Activated CD4-positive, alpha-beta T cell treated with anti-CD3 and anti-CD28 coated beads, Interleukin-2, amount 50 U/mL, for 48 hours (primary cell): ENCODE measurements around the gene TMEM215.
"Not testable (repeated sequence)": the region's sequence is repeated elsewhere in the genome, so short reads cannot be mapped to it uniquely, and the experiment has no call there.

Experiments
- DNase-seq, 2 experiments: peaks; one replicate each; pipeline ENCODE4 v3.0.0-alpha.2; 2020

Gene TMEM215

DNA sequence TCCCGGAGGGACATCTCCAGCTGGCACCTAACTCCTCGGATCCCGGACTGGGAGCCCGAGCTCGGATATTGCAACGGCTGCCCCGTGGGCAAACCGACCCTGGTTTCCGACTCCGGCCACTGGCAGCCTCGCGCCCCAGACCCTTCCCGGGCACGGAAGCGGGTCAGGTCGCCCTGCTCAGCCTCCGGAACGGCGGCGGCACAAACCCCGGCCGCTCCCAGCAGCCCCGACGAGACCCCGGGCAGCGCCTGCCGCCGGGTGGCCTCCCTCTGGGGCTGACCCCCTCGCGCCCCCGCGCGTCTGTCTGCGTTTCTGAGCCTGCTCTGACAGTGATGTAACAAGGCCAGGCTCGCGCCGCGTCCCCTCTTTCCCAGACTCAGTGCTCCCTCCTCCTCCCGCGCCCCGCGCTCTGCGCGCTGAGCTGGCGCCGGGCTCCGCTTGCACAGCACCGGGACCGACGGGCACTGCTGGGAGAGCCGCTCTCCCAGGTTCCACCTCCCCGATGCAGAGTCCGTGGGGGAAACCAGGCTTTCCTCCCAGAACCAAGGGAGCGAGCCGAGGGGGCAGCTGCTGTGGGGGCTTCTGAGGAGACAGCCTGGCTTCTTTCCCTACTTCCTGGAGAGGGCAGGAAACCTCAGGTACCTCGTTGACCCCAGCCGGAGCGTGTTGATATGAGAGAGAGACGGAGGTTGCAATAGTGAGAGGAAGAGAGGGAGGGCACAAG is at the start of gene TMEM215:
TSS of gene TMEM215 (plus strand) at position 373 of the 724 bp plus-strand sequence. CDS start 644 bp downstream, outside the sequence.
- DNase-seq = no peak

GRCh38 chr9:32735476-32735875 is 47.9 kb upstream of the TMEM215 start:
- DNase-seq = no peak

GRCh38 chr9:32737378-32737777 is 46.0 kb upstream of the TMEM215 start:
- no peak for DNase-seq

GRCh38 chr9:32738501-32739172 is 44.7 kb upstream of the TMEM215 start:
- no peak for DNase-seq

DNA sequence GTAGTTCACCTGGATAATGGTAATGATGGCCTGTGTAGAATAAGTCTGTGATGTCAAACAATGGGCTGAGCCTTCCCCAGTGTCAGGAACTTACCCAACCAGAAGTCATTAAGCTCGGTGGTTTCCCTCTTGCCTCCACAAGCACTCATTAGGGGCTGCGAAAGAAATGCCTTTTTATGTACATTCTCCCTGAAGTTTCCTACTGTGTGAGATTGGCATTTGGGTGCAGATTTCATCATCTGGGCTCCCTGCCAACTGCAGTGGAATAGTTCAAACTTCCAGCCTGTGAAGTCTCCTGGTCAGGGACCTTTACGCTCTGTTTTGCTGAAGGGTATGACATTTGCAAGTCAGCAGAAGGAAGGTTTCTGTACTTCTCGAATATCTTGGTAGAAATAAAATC is 41.6 kb upstream of the TMEM215 start:
- no peak for DNase-seq

- DNase-seq = no peak
Measured at GRCh38 chr9:32742296-32742695, 41.0 kb upstream of the TMEM215 start.

- DNase-seq = no peak
Measured at GRCh38 chr9:32748013-32748412, 35.3 kb upstream of the TMEM215 start.

DNA sequence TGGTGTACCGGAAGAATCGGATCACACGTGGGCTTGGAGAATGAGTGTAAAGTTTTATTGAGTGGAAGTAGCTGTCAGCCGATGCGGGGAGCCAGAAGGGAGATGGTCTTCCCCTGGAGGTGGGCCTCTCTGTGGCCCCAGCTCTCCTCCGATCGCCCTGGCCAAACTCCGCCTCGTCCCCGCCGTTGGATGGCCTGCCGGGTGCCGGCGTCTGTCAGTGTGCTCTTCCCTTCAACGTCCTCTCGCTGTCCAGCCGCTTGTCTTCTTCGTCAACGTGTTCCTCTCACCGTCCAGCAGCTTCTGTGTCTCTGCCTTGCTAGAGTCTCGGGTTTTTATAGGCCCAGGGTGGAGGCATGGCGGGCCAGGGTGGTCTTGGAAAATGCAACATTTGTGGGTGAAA is 27.6 kb upstream of the TMEM215 start:
- no peak for DNase-seq

DNA sequence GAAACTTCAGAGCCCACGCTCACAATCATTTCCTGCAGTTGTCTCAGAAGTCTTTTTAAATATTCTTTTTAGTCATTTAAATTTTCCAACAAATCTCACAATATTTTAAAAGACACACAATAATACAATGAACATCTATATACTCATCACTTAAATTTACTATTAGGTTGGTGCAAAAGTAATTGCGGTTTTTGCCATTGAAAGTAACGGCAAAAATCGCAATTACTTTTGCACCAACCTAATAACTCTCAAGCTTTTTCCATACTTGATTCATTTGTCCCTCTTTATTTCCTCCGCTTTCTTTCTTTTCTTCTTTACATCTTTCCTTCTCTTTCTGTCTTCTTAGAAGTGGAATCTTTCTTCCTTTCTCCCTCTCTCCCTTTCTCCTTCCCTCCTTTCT is 19.2 kb upstream of the TMEM215 start:
- no peak for DNase-seq

GRCh38 chr9:32775283-32775682 is 8.1 kb upstream of the TMEM215 start:
- no peak for DNase-seq

DNA sequence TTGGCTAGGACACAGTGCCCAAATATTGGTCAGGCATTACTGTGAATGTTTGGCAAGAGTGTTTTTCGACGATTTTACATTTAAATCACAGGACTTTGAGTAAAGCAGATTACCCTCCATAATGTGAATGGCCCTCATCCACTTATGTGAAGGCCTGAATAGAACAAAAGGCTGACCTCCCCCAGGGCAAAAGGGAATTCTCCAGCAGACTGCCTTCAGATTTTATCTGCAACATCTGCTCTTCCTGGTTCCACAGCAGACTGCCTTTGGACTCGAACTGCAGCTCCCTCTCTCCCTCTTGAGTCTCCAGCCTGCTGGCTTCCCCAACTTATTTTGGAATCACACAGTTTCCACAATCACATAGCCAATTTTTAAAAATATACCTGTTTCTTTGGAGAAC is 7.1 kb upstream of the TMEM215 start:
- no peak for DNase-seq

DNA sequence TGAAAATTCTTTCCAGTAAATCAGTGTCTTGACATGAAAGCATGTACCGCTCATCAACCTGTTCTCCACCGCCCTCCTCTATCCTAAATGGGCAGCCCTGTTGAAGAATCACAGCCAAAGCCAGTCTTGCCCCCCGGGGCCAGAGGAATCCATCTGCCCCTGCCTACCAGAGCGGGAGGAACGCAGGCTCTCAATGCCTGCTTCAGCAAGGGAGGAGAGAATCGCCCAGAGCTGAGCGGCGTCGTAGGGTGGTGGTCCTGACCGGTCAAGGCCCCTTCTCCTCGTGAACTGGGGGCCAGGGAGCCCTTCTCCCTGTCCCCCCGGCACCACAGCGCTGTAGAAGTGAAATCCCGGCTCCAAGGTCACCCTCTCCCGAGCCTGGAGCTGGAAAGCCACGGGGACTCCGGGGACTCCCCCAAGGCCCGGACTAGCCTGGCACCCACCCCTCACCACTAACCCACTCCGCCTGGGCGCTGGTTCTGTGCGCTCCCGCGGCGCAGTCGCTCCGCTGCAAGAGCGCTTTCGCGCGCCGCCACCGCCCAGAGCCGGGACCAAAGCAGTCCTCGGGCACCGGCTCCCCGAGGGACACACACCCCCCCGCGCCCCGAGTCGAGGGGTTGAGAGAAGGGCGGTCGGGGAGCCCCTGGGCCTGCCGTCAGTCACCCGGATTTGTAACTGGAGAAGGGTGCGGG is 718 bp upstream of the TMEM215 start:
- DNase-seq = no peak

DNA sequence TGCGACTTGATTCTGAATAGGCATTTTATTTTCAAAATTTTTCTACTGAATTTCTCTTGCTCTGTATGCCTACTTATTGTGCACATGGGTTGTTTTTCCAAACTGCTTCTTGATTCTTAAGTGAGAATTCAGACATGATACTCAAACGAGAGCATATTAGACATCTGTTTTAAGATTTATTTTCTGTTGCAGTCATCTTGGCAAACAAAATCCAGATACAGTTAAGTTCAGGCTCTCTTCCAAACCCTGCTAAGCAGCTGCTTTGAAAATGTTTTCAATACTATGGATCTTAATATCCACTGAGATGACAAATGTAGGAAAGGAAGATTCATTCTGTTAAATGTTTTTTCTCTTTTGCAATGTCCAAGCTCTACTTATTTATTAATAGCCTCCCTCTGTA is 4.5 kb downstream of the TMEM215 start:
- DNase-seq = no peak

DNA sequence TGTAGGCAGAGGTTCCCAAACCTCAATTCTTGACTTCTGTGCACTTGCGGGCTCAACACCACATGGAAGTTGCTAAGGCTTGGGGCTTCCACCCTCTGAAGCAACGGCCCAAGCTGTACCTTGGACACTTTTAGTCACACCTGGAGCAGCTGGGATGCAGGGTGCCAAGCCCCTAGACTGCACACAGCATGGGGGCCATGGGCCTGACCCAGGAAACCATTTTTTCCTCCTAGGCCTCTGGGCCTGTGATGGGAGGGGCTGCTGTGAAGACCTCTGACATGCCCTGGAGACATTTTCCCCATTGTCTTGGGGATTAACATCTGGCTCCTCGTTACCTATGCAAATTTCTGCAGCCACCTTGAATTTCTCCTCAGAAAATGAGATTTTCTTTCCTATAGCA is 12.7 kb downstream of the TMEM215 start:
- DNase-seq = not testable (repeated sequence)

DNA sequence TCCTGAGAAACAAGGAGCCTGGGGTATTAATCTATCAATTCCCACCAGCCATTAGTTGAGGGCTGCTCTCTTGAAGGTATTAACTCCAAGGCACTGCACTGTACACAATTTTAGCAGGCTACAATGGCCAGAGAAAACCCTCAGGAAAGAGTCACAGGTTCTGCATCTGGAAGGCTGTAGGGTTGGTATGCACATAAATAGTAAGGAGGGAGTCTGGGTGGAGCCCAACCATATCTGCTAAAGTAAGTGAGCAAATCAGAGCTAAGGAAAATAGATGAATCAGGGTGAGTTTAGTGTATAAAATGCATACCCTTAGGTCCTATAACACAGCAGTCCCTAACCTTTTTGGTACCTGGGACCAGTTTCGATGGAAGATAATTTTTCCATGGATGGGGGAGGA is 18.2 kb downstream of the TMEM215 start:
- no peak for DNase-seq

- DNase-seq = no peak
Measured at GRCh38 chr9:32807217-32807616, 23.9 kb downstream of the TMEM215 start.

GRCh38 chr9:32811246-32811645 is 27.9 kb downstream of the TMEM215 start:
- no peak for DNase-seq

DNA sequence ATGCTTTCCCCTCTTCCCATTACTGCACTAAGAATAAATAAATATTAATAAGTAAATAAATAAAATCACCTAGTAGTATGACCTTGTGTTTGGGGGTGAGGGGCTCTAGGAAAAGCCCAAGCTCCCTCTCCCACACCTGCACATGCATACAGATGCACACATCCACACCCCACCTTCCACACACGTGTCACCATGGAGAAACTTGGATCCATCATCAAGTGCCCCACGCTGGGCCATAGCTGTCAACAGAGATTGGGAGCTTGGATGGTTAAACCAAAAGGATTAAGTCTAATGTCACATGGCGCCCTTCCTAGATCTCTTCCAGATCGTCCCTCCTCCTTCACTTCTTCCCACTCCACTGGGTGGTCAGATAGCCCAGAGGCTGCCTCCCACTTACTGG is 37.0 kb downstream of the TMEM215 start:
- DNase-seq = no peak

- DNase-seq = no peak
Measured at GRCh38 chr9:32823101-32823500, 39.8 kb downstream of the TMEM215 start.

DNA sequence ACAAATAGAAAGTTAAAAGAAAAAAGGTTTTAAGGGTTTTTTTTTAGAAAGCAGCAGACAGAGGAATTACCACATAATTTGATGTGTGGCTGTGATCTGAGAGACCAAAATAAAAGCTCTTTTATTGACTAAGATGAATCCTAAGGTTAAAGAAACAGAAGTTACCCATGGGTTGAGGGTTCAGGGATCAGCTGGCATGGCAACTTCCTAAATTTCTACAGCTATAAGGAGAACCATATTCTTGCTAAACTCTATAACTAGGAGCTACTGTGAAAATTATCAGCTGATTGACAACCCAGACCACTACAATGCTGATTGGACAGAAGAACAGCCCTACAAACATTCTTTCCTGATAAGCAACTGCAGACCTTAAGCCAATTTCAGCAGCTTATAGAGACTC is 40.2 kb downstream of the TMEM215 start:
- DNase-seq = no peak

DNA sequence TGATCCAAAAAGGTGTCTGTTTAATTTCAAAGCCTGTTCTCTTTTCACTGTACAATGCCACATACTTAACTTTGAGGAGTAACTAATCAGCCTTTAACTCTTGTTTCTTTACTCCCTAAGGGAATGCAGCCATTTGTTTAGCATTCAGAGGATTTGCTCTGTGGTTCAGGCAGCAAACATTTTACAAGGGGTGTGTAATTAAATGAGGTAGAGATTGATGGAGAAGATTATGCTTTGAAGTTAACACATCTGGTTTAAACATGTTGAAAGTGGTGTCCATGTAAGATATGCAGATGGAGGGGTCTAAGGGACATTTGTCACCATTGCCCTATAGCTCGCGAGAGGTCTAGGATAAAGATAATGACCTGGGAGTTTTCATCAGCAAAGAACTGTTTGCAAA is 41.9 kb downstream of the TMEM215 start:
- DNase-seq = no peak

- DNase-seq = no peak
Measured at GRCh38 chr9:32828861-32829260, 45.5 kb downstream of the TMEM215 start.

DNA sequence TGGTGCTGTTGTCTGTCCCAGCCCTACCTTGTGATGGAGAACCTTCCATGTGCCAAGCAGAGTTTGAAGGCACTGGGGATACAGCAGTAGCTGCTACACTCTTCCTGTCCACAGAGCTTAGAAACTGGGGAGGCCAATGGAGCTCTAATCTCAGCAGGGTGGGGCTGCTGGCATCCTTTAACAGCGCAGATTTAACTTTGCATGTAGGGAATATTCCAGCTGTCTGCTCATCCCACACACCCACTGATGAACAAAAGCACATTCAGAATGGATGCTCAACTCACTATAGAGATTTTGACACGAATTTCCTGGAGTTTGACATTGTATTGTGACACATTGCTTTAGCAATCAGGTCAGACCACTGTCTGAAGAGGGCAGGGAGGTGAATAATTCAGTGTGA is 49.0 kb downstream of the TMEM215 start:
- no peak for DNase-seq
